HG03064 (cell line): ENCODE measurements around the gene PEPD.

ENCODE experiments used
- ATAC-seq: cut with Tn5 transposase; IDR thresholded peaks from one replicate; pipeline ENCODE4 v1.9.1; 2021; ENCODE audit warnings: low read depth; ENCODE audit not compliant: unreplicated experiment

Gene PEPD

GRCh38 chr19:33462112-33462791 lies 59.3 kb downstream of the PEPD start:
- ATAC-seq = no peak

GRCh38 chr19:33461256-33462111 lies 60.1 kb downstream of the PEPD start:
- no peak for ATAC-seq

GRCh38 chr19:33460221-33460908 lies 61.2 kb downstream of the PEPD start:
- ATAC-seq = no peak

DNA sequence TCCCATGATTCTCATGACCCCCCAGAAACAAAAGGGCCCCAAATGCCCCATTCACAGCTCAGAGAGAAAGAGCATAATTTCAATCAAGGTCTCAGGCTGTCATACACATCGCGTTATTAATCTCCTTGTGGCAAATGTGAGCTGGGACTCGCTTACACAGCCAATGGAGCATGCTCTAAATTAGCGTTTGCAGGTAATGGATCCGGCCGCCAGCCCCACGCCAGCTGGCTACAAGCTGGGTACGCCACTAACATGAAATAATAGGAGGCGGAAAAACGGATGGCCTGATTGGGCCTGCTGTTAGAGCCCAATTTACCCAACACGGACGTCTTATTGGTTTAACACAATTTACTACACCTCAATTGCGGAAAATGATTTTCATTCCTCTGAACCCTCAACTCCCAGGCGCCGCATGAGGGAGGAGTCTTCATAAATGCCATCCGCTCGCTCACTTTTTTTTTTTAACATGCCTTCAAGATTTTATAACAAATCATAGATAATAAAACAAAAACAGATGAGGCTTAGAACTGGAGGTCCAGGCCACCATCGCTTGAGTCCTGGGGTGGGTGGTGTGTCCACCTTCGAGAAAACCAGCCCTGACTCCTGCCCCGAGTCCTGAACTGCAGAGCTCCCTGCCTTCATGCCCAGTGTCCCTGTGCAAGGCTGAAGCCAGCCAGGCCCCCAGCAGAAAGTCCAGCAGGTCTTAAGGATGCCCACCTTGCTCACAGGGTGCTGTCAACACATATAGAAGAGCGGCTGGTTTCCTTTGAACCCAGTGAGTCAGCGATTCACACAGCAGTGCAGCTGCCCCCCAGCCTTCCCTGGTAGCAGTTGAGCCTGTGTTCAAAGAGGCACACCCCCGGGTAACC lies 62.1 kb downstream of the PEPD start:
- ATAC-seq = no peak

DNA sequence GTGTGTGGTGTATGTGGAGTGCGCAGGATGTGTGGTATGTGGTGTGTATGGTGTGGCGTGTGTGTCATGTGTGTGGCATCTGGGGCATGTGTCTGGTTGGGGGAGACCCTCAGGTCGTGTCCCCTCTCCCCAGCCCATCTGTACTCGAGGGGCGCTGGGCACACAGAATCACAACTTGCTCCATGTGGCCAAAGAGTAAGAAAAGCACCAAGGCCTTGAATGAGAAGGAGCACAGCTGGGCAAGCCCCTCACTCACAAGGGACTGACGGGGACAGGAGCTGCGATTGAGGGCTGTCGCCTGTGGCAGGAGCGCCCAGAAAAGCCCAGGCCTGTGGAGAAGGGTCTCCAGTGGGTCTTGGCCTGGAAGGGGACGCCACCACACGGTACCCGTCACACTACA lies 62.8 kb downstream of the PEPD start:
- ATAC-seq = no peak

- no peak for ATAC-seq
These were observed 63.4 kb downstream of the PEPD start for GRCh38 chr19:33458171-33458633.

GRCh38 chr19:33456845-33457220 lies 64.8 kb downstream of the PEPD start:
- no peak for ATAC-seq

GRCh38 chr19:33456076-33456844 lies 65.3 kb downstream of the PEPD start:
- no peak for ATAC-seq

GRCh38 chr19:33453265-33453664 lies 68.3 kb downstream of the PEPD start:
- ATAC-seq = no peak

GRCh38 chr19:33450689-33451088 lies 70.9 kb downstream of the PEPD start:
- no peak for ATAC-seq

- ATAC-seq = no peak
These were observed 71.8 kb downstream of the PEPD start for GRCh38 chr19:33449799-33450198.

DNA sequence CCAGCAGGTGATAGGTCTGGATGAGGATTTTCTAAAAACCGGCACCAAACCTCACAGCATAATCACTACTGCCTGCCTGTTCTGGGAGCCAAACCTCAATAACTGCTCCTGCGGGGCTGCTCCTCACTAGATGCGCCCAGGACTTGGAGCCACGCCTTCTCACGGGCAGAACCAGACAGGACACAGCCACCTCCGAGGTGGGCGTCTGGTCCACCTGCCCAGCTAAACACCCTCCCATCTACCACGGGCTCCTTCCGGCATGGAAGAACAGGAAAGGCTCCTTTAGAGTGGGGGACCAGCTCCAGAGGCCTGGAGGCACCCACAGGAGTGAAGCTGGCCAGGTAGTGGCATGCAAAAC lies 73.5 kb downstream of the PEPD start:
- no peak for ATAC-seq

DNA sequence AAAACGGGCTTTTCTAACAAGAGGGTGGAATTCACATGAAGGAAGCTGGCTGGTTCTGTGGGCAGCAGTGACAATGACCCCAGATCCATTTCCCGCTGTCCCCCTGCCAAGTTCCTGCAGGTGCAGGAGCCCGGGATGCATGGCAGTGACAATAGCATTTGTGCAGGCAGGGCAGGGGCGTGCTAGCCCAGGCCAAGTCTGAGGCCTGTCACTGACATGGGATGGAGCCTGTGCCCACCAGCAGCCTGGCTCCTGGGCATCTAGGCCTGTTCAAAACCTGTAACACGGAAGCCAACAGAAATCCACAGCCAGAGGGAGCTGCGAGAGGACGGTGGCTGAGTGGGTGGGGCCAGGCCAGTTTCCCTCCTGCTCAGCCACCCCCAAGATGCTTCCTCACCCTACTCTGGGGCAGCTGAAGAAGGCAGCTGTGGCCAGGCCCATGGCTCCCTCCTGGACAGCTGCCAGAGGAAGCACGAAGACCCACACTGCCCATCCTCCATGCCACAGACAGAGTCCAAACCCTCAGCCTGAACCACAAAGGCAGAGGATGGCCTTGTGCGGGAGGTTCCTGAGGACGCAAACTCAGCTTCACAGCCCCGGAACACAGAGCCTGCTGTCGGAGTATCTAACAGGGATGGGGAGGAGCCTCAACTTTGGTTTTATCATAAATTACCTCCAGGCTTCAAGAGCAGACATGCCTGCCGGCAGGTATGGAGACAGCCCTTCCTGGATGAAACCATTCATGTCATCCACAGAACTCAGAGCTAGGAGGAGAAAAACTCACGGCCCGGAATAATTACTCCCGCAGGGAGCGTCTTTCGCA lies 74.0 kb downstream of the PEPD start:
- no peak for ATAC-seq

DNA sequence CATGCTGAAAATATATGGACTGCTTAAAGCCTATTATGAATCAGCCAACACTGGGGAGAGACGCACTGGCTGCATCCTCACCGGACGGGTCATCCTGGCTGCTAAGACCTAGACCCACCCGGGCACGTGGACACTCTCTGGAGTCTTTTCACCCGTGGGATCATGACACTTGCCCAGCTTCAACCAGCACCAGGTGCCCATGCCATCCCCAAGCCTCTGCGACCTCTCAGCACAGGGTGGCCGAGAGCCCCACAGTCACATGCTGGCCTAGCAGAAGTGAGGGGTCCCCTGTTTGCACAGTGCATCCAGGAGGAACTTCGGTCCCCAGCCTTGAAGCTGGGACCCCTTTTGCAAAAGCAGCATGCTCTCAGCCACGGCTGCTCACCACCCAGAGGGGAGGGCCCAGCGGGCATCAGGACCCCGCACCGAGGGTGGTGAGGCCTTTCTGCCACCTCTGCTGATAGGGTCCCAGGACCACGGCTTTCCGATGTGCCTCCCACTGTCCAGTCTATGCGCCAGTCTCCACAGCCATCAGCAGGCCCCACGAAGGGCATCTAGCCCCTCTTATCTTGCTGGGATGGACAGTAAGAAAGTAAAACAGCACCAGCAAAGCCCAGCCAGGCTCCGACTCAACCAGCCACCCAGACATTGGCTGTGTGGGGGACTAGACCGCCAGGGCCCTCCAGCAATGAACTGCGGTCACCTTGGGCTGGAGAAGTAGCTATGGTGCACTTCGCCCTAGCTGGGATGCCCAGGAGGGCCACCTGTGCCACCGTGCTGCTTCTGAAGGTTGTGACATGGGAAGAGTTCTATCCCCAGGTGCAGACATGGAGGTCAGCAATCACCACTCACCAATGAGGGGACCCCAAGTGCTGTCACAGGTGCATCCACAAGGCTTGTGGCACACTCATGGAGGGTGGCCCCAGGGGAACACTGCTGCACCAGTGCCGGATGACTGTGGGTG lies 75.0 kb downstream of the PEPD start:
- ATAC-seq = no peak

DNA sequence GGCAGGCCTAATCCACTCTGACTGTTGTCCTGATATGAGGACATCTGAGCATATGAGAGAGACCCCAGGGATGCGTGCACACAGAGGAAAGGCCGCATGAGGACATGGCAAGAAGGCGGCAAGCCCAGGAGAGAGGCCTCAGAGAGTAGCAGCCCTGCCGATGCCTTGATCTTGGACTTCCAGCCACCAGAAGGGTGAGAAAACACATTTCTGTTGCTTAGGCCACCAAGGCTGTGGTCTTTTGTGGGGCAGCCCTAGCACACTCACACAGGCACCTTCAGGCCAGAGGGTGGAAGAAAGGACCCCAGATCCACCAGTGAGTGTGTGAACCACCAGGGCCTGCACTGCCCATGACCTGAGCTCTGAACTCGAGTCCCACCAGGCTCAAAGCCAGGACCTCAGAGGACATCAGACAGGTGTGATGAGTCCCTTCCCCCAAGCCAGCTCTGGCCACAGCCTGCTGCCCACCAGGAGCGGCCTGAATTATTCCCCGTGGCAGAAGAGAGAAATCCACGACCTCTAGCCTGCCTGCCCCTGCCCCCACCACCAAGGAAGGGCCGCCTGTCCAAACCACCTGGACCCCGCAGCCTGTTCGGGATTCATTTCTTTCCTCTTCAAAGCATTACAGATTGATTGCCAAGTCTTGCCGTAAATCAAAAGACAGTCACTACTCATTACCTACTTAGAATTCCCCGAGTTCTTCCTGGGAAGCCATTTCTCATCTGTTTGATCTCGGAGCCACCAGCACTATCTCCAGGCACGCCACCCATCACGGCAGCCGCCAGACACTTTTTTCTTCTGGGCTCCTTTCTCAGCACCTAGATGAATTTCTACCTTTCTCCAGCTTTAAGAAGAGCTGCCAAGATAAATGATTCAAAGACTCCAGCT lies 75.9 kb downstream of the PEPD start:
- ATAC-seq = no peak

DNA sequence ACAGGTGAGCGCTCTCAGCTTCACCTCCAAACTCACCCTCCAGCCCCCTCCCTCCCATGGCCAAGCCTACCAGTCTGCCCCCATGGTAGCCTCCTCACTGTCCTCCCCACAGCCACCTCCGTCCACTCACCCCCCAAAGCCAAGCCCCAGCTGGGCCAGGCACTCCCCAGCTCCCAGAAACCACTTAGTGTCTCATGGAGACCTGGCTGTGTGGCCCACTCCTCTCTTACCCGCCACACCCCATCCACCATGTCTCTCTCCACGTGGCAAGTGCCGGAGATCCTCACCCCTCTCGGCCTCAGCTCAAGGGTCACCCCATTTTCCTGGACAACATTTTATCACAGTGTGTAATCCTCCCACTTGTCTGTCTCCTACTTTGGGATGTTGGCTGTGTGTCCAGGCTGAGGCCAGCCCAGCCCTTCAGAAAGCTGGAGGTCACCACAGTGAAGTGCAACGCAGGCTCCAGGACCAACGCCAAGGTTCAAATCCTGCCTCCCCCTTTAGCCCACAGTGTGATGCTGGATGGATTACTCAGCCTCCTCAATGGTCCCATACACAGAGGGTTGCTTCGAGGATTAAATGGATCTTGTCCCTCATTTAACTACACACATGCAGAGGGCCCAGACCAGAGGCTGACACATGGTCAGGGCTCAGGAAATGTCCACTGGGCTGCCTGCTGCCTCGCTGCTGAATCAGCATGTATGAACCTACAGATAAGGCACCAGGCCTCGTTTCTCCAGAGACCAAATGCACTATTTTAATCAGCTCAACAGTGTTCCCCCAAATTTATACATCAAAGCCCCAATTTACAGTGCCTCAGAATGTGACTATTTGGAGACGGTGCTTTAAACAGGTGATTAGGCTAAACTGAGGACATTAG lies 76.8 kb downstream of the PEPD start:
- ATAC-seq = no peak
